ENCODE data around the gene RUFY4.

DNA sequence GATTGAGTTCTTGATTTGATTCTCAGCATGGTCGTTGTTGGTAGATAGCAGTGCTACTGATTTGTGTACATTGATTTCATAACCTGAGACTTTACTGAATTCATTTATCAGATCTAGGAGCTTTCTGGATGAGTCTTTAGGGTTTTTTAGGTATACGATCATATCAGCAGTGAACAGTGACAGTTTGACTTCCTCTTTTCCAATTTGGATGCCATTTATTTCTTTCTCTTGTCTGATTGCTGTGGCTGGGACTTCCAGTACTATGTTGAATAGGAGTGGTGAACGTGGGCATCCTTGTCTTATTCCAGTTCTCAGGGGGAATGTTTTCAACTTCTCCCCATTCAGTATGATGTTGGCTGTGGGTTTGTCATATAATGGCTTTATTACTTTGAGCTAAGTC lies 28.9 kb downstream of the RUFY4 start:
- TF ChIP-seq CTCF (IDR thresholded peaks at IDR 0.05) (no peak), POLR2A (IDR thresholded peaks at IDR 0.05) (no peak)
